GM19023 (cell line): ENCODE measurements around the gene PARP15.
"Not testable (repeated sequence)": the region's sequence is repeated elsewhere in the genome, so short reads cannot be mapped to it uniquely, and the experiment has no call there.

Source experiments
- ATAC-seq: cut with Tn5 transposase; IDR thresholded peaks from one replicate; pipeline ENCODE4 v1.9.1; 2021; ENCODE audit warnings: mild to moderate bottlenecking, moderate library complexity; ENCODE audit not compliant: unreplicated experiment

PARP15 gene

DNA sequence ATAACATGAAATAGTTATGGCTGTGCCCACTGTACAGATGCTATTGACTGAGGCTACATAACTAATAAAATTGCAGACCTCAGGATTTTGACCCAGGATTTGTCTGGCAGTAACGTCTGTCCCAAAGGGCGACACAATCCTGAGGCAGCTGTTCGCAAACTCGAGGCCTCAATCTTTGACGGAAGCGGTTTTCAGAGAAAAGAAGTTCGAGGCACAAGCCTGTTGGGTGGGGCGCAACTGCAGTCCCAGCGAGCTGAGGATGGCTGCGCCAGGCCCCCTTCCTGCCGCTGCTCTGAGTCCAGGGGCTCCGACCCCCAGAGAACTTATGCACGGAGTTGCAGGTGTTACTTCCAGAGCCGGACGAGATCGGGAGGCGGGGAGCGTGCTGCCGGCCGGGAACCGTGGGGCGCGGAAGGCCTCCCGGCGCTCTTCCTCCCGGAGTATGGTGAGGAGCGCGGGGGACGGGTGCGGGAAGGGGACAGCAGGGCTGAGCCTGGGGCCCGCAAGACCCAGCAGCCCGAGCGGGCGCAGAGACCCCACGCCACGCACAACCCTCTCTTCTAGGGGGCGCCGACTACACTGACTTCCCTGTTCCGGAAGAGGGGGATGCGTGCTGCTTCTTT is at the start of gene PARP15:
PARP15 (plus strand) TSS at position 242 of the 623 bp plus-strand sequence; CDS start at position 260, 18 bp downstream.
- ATAC-seq, result no peak

DNA sequence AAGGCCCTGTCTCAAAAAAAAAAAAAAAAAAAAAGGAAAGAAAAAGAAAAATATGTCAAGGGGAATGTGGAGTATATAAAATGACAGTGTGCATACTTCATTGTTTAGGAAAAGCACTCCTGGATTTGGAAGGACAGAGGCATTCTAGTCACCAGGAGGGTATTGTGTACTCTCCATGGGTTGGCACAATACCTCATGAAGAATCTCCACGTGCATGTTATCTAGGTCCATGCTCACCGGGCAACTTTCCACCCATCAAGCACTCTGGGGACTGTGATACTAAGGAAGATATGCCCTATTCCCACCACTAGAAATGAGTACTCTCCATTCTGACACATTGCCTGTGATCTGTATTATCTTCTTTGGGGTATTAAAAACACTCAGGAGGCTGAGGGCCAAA is 47.3 kb upstream of the PARP15 start:
- ATAC-seq, result no peak

DNA sequence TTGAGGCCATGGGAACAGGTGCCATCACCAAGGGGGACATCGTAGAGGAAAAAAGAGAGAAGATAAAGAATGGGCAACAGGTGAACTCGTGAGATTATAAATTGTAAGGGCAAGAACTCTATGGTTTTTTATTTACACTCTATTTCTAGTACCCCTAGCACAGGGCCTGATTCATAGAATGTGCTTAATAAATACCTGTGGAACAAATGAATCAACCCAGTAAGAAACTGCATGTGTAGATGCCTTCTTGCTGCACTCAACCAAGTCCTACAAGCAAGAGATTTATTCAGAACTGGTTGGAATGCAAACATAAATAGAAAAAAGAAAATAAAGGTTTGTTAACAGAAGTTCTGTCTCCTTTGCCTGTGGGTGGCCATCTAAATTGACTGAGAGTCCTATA is 44.0 kb upstream of the PARP15 start:
- no peak for ATAC-seq

DNA sequence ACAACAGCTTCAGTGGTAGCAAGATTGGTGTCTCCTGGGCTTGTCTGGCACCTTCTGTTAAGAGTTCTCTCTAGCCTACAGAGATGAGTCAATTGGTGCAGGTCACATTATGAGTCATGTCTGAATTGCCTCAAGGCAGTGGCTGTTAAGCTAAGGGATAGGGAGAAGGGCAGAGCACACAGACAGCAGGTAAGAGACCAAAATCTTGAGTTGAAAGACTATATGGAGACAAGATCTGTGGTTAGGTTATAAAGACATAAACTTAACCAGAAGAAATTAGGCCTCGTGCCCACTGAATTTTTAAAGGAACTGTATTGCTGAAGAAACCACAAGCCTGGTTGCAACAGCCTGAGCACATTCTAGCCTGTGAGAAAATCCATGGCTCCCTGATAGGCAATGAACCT is 43.5 kb upstream of the PARP15 start:
- ATAC-seq, result peak; percentile 100

DNA sequence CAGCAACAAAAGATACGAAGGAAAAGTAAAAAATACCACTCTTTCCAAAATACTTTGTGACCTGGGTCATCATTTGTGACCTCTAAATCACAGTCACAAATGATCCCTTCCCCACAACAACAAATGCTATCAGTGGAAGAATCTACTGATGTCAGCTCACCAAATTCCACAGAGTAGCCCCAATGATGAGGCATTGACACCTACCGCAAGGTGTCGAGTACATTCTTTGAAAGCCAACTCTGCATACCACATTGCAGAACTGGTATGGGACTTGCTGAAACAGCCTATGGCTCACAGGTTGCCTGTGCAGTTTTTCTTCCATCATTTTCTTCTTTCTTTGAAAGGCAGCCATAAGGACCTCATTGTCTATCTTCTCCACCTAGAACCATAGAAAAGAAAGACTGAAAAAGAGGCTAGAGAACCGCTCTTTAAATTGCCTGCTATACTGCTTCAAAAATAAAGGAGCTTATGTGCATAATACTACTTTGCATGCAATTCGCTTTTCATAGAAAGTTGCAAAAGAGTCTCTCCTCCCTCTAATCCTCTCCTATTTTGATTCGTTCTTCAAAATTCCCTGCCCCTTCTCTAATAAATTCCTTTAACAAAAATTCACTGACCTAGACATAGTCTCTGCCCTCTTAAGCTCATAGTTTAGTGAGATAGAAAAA is 41.4 kb upstream of the PARP15 start:
- ATAC-seq, result no peak

DNA sequence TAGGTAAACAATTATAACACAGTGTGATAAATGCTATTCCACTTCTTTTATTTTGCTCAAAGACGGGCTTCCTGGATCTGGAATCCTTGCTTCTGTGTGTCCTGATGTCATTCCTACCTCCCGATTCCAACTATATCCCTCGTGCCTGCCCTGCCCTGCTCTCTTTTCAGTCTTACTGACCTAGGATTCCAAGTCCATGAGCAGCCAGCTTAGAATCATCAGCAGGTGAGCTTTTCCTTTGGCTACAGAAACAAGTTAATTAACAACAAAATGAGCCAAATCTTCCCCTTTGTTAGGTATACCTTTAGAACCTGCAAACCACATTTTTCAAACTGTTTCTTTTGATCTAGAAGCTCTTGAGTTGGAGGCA is 40.8 kb upstream of the PARP15 start:
- no peak for ATAC-seq

DNA sequence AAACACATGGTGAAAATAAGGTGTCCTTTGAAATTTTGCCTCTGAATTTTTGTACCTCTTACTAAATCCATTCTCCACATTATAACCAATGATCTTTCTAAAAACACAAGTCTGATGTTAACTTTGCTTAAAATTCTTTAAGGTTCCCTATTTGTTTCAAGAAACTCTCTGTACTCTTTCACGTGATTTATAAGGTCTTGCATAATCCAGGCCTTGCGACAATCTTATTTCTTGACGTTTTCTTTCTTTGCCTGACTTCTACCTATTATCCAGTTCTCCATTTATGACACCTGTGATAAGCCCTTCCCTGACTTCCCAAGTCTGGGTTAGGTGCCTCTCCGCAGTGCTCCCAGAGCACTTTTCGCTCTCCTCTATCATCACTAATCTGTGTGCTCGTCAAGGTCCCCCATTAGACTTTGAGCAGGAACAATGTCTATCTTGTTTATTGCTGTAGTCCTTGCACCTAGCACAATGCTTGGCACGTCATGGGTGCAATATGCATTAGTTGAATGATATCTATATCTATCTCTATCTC is 38.4 kb upstream of the PARP15 start:
- ATAC-seq, result no peak

DNA sequence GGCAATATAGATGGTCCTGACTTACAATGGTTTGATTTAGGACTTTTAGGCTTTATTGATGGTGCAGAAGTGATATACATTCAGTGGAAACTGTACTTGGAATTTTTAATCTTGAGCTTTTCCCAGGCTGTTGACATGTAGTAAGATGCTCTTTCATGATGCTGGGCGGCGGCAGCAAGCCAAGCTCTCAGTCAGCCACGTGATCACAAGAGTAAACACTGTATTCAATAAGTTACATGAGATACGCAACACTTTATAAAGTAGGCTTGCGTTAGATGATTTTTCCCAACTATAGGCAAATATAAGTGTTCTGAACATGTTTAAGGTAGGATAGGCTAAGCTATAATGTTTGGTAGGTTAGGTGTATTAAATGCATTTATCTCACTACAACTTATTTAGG is 31.3 kb upstream of the PARP15 start:
- ATAC-seq, result no peak

DNA sequence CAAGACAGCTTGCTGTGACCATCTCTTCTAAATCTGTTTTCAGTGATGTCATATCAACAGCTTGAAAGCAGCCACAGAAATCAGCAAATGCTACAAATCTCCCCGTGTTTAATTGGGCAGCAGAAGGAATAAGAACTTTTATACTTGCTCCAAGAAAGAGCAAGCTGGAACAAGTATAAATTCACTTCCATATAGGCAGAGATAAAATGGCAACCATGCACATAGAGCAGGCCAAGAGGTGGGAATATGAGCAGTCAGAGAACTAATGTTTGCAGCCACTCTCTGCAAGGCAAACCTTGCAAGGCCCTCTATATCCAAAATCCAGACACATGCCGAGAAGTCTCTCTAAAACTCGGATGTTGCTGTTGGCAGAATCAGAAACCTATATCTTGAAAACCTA is 29.4 kb upstream of the PARP15 start:
- no peak for ATAC-seq

DNA sequence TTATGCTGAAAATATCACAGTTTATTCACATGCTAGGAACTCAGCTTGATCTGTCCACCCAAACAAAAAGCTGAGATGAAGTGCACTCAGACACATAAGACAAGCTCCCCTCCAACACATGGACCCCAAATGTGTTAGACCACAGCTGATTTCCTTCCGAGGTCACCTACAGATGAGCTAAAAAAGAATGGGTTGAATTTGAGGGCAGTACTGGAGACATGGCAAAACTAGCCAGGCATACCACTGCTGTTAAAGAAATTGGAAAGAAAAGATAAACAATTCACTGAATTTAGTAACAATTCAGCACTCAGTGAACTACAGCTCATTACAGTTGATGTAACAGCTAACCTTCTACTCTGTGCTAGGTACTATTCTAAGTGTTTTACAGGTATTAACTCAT is 28.8 kb upstream of the PARP15 start:
- no peak for ATAC-seq

DNA sequence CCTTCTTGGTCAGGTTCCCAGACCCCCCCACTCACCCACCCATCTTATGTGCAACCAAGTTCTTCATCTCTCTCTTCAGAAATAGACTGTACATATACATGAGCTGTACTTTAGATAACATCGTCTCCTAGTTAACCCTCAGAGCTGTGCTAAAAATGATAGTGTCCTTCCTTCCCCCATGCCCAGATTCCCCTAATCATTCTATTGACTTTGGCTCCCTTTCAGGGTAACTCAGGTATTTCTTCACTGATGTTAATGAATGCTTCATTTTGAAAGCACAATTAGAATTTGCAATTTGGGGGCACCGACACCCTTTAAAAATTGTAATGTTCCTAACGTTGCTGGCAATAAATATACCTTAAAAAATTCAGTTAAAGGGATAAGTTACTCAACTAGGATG is 24.3 kb upstream of the PARP15 start:
- no peak for ATAC-seq

DNA sequence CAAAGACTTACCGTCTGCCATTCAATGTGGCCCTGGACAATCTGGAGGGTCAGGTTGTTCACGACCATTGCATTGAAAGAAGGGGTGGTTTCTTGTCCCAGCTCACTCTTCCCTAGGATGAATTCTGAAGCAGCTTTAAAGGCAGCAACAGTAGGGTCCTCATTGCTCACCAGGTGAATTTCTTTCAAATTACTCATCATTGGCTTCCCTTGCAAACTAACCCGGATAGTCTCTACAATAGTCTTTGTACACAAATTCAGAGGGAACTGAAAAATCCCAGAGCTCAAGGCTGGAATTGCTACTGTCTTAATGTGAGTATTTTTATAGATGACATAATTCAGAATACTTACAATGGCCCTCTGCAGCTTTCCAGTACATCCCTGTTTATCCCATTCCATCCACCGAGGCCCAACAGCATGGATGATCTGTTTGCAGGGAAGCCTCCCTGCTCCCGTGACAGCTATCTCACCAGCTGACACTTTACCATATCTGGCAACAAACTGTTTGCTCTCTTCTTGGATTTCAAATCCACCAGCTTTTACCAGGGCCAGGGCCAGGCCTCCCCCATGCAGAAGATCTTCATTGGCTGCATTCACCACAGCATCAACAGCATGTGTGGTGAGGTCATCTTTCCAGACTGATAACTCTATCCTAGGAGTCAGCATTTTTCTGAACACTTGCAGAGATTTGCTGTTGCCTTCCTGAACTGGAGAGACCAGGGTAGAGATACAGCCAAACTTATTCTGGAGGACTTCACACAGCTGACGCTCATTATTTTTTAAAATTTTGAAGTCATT is 22.0 kb upstream of the PARP15 start:
- no peak for ATAC-seq

DNA sequence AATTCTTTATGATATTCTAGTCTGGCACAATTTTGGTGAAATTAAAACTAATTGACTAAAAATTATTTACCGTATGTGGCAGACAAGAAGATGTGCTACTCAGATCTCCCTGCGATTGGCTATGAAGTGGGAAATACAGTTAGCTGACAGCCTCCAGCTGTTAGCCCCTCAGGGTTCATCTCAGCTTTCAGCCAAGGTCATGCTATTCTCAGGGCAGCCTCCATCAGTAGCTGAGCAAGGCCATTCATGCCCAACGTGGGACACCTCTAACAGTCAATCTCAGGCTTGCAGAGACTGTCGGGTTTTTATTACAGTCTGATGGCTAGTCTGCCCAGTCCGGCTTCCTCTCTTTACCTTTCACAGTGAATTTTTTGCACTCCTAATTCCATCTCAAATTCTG is 20.1 kb upstream of the PARP15 start:
- ATAC-seq, result no peak

DNA sequence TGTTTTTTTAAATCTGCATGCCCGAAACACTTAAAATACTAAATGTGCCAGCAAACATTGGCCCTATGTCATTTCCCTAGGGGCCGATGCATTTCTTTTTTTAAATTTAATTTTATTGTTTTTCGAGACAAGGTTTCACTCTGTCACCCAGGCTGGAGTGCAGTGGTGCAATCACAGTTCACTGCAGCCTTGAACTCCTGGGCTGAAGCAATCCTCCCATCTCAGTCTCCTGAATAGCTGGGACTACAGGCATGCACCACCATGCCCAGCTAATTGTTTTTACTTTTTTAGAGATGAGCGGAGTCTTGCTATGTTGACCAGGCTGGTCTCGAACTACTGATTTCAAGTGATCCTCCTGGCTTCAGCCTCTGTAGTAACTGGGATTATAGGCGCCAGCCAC is 18.8 kb upstream of the PARP15 start:
- no peak for ATAC-seq

DNA sequence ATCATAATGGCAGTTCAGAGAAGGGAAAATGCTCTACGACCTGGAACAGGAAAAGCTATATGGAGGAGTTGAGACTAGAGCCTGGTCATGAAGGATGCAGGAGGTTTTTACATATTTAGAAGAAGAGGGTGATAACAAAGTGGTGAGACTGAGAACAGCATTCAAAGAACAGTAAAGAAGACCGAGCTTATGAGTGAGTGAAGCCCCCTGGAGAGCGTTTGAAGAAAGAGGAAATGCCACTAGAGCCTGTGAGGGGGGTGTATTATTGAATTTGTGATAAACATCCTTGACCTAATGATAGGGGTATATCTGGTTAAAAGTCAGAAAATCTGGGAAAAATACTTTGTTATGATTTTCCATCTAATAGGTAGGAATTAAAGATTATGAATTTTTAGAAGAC is 17.5 kb upstream of the PARP15 start:
- no peak for ATAC-seq

DNA sequence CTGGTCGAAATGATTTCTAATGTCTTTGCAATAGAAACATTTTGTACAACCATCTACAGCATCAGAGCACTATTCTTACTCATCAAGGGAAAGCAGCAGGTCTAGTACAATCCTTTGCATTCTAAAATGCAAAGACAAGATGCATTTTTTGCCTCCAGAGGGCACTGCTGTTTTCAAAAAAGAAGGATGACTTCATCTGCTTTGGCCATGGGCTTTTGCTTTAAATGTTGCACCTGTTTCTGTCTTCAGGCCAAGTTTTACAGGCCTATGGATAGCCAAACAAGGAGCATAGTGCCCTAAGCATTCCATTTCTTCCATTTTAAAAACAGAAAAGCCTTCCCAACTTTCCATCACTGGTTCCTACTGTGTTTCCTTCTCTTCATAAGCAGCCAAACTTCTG is 16.8 kb upstream of the PARP15 start:
- no peak for ATAC-seq

DNA sequence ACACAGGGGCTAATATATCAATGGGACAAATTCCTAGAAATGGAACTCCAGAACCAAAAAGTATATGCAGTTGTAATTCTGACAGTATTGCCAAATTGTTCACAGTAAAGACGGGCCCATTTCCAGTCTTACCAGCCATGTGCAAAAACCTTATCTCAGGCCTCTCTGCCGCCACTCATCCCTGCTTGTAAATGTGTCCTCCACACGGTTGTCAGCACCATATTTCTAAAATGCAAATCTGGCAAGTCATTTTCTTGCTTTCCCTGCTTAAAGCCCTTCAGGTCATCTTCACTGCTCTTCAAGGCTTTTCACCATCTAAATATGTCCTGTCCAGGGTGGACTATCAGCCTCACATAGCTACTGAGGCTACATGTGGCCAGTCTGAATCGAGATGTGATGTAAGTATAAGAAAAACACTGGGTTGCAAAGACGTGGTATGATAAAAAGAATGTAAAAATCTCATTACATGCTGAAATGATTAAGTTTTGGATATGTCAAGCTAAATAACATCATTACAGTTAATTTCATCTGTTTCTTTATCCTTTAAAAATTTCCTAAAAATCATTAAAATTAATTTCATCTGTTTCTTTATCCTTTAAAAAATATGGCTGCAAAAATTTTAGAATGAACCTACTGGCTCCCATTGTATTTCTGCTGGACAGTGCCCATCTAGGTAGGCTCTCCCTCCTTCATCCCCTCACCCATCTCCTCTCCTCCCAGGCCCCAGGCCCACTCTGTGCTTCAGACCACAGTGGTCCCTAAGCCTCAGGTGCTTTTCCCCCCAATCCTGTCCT is 14.3 kb upstream of the PARP15 start:
- no peak for ATAC-seq

DNA sequence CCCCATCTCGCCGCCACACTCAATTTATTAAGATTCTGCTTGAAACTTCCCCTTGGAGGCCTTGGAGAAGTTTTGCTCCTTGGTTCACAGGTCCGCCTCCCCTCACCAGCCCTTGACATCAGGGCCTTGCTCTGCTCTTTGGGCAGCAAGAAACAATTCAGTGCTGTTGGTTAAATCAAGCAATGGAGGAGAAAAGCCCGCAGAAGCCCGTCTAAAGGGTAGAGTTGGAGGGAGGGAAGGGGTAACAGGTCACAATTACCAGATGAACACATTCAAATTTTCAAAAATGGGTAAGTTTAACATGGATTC is 13.8 kb upstream of the PARP15 start:
- no peak for ATAC-seq

DNA sequence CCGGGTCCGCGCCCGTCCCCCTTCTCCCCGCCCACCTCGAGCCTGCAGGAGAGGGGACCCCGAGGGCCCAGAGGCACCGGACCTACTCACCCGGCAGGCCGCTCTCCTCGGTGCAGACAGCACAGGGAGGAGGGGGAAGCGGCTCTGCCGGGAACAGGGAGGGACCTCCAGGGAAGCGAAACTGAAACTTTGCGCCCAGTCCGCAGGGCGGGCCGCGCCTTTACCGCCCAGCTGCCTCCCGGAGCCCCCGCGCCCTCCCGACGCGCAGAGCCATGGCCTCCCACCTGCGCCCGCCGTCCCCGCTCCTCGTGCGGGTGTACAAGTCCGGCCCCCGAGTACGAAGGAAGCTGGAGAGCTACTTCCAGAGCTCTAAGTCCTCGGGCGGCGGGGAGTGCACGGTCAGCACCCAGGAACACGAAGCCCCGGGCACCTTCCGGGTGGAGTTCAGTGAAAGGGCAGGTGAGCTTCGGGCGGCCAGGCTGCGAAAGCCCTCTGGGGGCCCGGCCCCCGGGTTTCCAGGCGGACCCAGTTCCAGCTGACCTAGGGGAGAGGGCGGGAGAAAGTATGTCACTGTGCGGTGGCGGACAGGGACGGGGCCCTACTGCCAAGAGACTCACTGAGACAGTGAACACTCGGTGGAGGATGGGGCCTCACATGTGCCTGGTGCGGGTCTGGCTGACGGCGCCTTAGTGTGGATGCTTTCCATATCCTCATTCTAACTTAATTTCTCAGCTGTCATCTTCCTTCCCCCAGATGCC is 13.1 kb upstream of the PARP15 start, which contains the start of the genes DTX3L and PARP9:
DTX3L (plus strand) TSS at position 184 of the 758 bp plus-strand sequence; CDS start at position 273, 89 bp downstream.
PARP9 (minus strand) TSS at position 146 of the 758 bp plus-strand sequence. CDS start 4,680 bp downstream, outside the sequence.
- peak; percentile 73 for ATAC-seq

DNA sequence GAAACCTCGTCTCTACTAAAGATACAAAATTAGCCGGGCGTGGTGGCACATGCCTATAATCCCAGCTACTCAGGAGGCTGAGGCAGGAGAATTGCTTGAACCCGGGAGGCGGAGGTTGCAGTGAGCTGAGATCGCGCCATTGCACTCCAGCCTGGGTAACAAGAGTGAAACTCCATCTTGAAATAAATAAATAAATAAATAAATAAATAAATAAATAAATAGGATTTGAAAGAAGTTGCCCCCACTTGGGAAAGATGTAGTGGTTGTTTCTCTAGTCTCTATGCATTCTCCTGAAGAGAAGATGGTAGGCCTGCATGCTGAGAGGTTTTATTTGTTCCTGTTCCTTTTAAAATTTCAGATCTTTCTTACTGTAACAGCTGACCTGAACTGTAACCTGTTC is 9.3 kb upstream of the PARP15 start:
- not testable (repeated sequence) for ATAC-seq
